Upper lobe of left lung (tissue), 6 donors: ENCODE measurements around the gene RAB18. TPM values are rescaled to one million over a fixed set of nuclear protein-coding genes. Genes with fewer than 3 reads are reported as not detected.
"Not testable (repeated sequence)": the region's sequence is repeated elsewhere in the genome, so short reads cannot be mapped to it uniquely, and the experiment has no call there.

Experiments
- ATAC-seq, 2 donors: fragments of 200-7000 bp; cut with Tn5 transposase; one replicate each; pipeline ENCODE4 v1.9.1; 2022; ENCODE audit warnings: mild to moderate bottlenecking in 2 of 2, moderate library complexity in 2 of 2; ENCODE audit not compliant: low FRiP score in 2 of 2
- DNase-seq, 2 donors: peaks; one replicate each; pipeline ENCODE4 v3.0.0-alpha.2; 2019 to 2020
- H3K27ac ChIP-seq, 4 donors: fragments of 200-600 bp; sonication (generic); one replicate each; pipeline ENCODE4 v1.5.1; 2016 to 2019
- H3K27me3 ChIP-seq, 4 donors: fragments of 200-600 bp; sonication (generic); one replicate each; pipeline ENCODE4 v1.5.1; 2017 to 2019
- H3K36me3 ChIP-seq, 4 donors: fragments of 200-600 bp; sonication (generic); one replicate each; pipeline ENCODE4 v1.5.1; 2016 to 2019
- H3K4me1 ChIP-seq, 4 donors: fragments of 200-600 bp; sonication (generic); one replicate each; pipeline ENCODE4 v1.5.1; 2018 to 2019
- H3K4me3 ChIP-seq, 4 donors: fragments of 200-600 bp; sonication (generic); one replicate each; pipeline ENCODE4 v1.5.1; 2017 to 2019; ENCODE audit warnings: mild to moderate bottlenecking in 2 of 4, moderate library complexity in 1 of 4
- H3K9me3 ChIP-seq, 4 donors: fragments of 200-600 bp; sonication (generic); one replicate each; pipeline ENCODE4 v1.5.1; 2018 to 2019
- EP300 ChIP-seq, 4 donors: sonication (generic); formaldehyde crosslinking; IDR thresholded peaks; one replicate each; pipeline ENCODE4 v1.5.1; 2017; ENCODE audit warnings: antibody characterized with exemption in 4 of 4, control low read depth in 2 of 4
- POLR2A ChIP-seq, 4 donors: fragments of 450-650 bp; IDR thresholded peaks; one replicate each; pipeline ENCODE4 v1.5.1; 2016 to 2017; ENCODE audit warnings: antibody characterized with exemption in 4 of 4, mild to moderate bottlenecking in 2 of 4
- POLR2AphosphoS5 ChIP-seq, 2 donors: sonication (generic); formaldehyde crosslinking; IDR thresholded peaks; one replicate each; pipeline ENCODE4 v1.5.1; 2017; ENCODE audit warnings: antibody characterized with exemption in 2 of 2
- WGBS, 2 donors: methylation state at CpG; one replicate each; pipeline ENCODE4 v1.1.5; 2017 to 2018; 5-methylcytosine and 5-hydroxymethylcytosine counted together
- total RNA-seq, 6 donors: library from RNA; depleted of rRNA in 4 of 6; stranded (reverse); fragments of >200 nt in 4 of 6; gene quantifications; one replicate each; pipeline versions ENCODE4 v1.1.0 to v1.2.1, GENCODE V29; 2016 to 2021
- TF ChIP-seq, protein P1 (sequence below), 6 experiments: fragments of 450-650 bp in 4 of 6; fragments of 200-600 bp in 2 of 6; sonication (generic) in 2 of 6; IDR thresholded peaks; one replicate each; pipeline ENCODE4 v1.5.1; 2016 to 2019; ENCODE audit warnings: antibody characterized with exemption in 6 of 6
- donor health status: DM: no; HTN: no; CAD: no; lungs with moderate emphysema.
- donor health status: DM: no; HTN: yes; CAD: no; lungs with severe emphysema.

The RAB18 gene
- total RNA-seq, 6 donors from 2014 or later: 27.9 to 91.3 (median 45.0) TPM

DNA sequence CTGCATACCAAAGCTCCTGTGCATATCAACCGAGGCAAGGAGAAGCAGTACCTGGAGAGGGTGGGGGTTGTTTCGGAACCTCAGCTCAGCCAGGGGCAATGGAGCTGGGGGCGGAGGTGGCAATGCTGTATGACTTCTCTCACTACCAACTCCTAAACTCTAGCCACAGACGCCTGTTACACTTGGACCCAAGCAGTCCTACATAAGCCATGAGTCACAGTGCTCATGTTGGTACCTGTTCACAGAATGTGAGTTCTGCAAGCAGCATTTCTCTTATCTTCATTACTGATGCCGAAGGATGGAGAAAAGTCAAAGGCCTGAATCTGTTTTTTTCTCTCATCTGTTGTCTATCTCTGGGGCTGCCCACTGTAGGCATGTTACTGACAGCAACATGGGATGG is 3.2 kb upstream of the RAB18 start:
- Histone ChIP-seq H3K9me3 (no peaks in the 10 kb centered on the region), H3K4me3 (no peak overlapping the region), H3K27me3 (no peaks in the 10 kb centered on the region), H3K27ac (no peak overlapping the region), H3K36me3 (no peaks in the 10 kb centered on the region), H3K4me1 (peaks cover 8 to 14% (median 10%) of the 10 kb centered on the region in 4 donors)
- TF ChIP-seq, protein P1, sequence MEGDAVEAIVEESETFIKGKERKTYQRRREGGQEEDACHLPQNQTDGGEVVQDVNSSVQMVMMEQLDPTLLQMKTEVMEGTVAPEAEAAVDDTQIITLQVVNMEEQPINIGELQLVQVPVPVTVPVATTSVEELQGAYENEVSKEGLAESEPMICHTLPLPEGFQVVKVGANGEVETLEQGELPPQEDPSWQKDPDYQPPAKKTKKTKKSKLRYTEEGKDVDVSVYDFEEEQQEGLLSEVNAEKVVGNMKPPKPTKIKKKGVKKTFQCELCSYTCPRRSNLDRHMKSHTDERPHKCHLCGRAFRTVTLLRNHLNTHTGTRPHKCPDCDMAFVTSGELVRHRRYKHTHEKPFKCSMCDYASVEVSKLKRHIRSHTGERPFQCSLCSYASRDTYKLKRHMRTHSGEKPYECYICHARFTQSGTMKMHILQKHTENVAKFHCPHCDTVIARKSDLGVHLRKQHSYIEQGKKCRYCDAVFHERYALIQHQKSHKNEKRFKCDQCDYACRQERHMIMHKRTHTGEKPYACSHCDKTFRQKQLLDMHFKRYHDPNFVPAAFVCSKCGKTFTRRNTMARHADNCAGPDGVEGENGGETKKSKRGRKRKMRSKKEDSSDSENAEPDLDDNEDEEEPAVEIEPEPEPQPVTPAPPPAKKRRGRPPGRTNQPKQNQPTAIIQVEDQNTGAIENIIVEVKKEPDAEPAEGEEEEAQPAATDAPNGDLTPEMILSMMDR (IDR thresholded peaks at IDR 0.05): no peak
- TF ChIP-seq POLR2AphosphoS5 (IDR thresholded peaks at IDR 0.05) (no peak), EP300 (IDR thresholded peaks at IDR 0.05) (no peak), POLR2A (IDR thresholded peaks at IDR 0.05) (no peak)
- 82 to 83% methylated on average over 5 of the region's 5 CpGs for WGBS, 2 donors
- no peak for DNase-seq
- no peak for ATAC-seq

DNA sequence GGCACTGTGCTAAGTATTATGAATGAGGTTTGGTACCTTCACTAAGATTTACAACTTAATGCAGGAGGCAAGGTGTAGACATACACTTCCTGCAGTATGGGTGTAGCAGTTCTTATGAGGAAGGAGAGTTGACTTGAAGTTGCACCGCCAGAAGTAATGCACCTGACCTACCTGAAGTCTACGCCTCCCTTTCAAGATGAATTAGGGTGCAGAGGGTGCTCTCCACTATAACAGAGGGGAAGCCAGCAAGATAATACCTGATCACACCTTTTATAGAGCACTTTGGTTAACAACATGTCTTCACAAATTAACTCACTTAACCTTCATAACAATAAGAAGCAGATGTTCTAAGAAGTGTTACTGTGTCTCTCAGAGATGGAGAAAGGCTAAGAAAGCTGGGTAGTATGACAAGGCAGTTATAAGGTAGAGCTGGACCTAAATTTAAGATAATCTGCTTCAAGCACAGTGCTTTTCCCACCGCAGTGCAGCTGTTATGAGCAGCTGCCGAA is 552 bp upstream of the RAB18 start:
- peaks cover 19 to 29% (median 24%) of the 10 kb centered on the region in 4 donors for H3K4me1 ChIP-seq
- DNase-seq: no peak
- H3K27ac ChIP-seq: peak overlapping the region; percentile 91 to 97 (median 94)
- peak overlapping the region in 3 of 4 donors; percentile 71 to 83 (median 72) for H3K4me3 ChIP-seq
- H3K36me3 ChIP-seq: no peaks in the 10 kb centered on the region
- H3K27me3 ChIP-seq: no peaks in the 10 kb centered on the region
- TF ChIP-seq, protein P1 (IDR thresholded peaks at IDR 0.05): no peak
- TF ChIP-seq POLR2AphosphoS5 (IDR thresholded peaks at IDR 0.05) (no peak), POLR2A (IDR thresholded peaks at IDR 0.05) (no peak), EP300 (IDR thresholded peaks at IDR 0.05) (no peak)
- no peaks in the 10 kb centered on the region for H3K9me3 ChIP-seq
- no peak for ATAC-seq
- WGBS, 2 donors: 44 to 50% methylated on average over 4 of the region's 4 CpGs

DNA sequence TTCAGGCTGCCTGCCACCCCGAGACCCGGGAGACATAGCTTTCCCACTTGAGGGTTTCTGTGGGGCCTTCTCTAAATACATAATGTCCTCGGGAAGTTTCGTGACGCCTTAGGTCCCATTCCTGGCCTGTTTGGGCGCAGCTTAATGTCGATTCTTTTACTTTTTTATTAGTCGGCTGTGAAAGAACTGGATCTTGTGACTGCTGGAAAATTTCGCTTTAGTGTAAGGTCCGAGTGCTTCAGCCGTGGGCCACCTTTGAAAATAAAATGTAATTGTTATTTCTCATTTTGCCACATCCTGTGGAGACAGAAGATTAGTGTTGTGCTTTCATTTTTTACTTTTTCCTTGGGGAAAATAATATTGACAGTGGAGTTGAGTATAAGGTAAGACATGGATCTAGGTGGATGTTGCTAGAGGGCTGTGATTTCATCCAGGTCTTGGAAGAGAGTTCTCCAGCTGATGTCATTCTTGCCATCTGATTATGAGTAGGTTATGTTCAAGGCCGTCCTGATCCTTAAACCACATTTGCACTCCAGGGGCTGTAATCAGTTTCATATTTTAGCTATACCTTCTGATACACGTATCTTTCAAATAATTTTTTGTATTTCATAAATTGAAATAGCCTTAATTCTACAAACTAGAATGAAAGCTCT is 830 bp downstream of the RAB18 start:
- Histone ChIP-seq H3K27ac (peak overlapping the region; percentile 91 to 97 (median 94)), H3K4me1 (peaks cover 19 to 29% (median 26%) of the 10 kb centered on the region in 4 donors), H3K9me3 (no peaks in the 10 kb centered on the region), H3K36me3 (no peaks in the 10 kb centered on the region), H3K4me3 (peak overlapping the region; percentile 71 to 97 (median 78)), H3K27me3 (no peaks in the 10 kb centered on the region)
- WGBS, 2 donors: 3 to 6% methylated on average over 12 to 13 of the region's 13 CpGs
- TF ChIP-seq POLR2A (IDR thresholded peaks at IDR 0.05) (no peak), EP300 (IDR thresholded peaks at IDR 0.05) (no peak), POLR2AphosphoS5 (IDR thresholded peaks at IDR 0.05) (no peak)
- TF ChIP-seq, protein P1 (IDR thresholded peaks at IDR 0.05): no peak
- ATAC-seq: no peak
- no peak for DNase-seq

DNA sequence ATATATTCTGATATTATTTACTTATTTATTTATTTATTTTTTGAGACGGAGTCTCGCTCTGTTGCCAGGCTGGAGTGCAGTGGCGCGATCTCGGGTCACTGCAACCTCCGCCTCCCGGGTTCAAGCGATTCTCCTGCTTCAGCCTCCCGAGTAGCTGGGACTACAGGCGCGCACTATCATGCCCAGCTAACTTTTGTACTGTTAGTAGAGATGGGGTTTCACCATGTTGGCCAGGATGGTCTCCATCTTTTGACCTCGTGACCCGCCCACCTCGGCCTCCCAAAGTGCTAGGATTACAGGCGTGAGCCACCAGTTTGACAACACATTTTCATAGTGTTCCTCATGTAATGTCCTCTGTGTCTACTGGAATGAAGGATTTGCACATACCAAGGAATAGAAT is 1.4 kb downstream of the RAB18 start:
- ATAC-seq, H3K36me3 ChIP-seq, H3K27me3 ChIP-seq, H3K9me3 ChIP-seq: not testable (repeated sequence)
- WGBS, 2 donors: 90 to 95% methylated on average over 15 of the region's 15 CpGs
- Histone ChIP-seq H3K4me3 (peak overlapping the region in 2 of 4 donors; percentile 71 to 83), H3K4me1 (peaks cover 19 to 29% (median 26%) of the 10 kb centered on the region in 4 donors), H3K27ac (peak overlapping the region in 1 of 4 donors; percentile 94)
- DNase-seq: peak in 1 of 2 donors; percentile 27

DNA sequence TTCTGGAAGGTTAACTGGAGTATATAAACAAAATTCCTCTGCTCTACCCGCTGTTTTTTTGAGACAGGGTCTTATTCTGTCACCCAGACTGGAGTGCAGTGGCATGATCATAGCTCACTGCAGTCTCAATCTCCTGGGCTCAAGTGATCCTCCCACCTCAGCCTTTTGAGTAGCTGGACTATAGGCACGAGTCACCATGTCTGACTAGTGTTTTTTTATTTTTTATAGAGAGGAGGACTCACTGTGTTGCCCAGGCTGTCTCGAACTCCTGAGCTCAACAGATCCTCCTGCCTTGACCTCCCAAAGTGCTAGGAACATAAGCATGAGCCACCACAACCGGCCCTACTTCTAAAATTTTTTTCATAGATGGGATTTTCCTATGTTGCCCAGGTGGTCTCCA is 2.2 kb downstream of the RAB18 start:
- 72 to 84% methylated on average over 4 of the region's 4 CpGs for WGBS, 2 donors
- Histone ChIP-seq H3K36me3 (peaks cover 0 to 6% (median 0%) of the 10 kb centered on the region in 4 donors), H3K4me1 (peaks cover 19 to 29% (median 26%) of the 10 kb centered on the region in 4 donors), H3K27me3 (no peaks in the 10 kb centered on the region), H3K27ac (no peak overlapping the region), H3K4me3 (no peak overlapping the region), H3K9me3 (no peaks in the 10 kb centered on the region)
- DNase-seq (no peak), ATAC-seq (no peak)
- TF ChIP-seq POLR2AphosphoS5 (IDR thresholded peaks at IDR 0.05) (no peak), EP300 (IDR thresholded peaks at IDR 0.05) (no peak), POLR2A (IDR thresholded peaks at IDR 0.05) (no peak)
- TF ChIP-seq, protein P1 (IDR thresholded peaks at IDR 0.05): no peak
